Activated CD8-positive, alpha-beta memory T cell treated with anti-CD3 and anti-CD28 coated beads for 1 hour (primary cell): Measurements from ENCODE around the gene KMT2B.
"Not testable (repeated sequence)": the region's sequence is repeated elsewhere in the genome, so short reads cannot be mapped to it uniquely, and the experiment has no call there.

Source experiments
- DNase-seq, 2 donors: peaks; one replicate each; pipeline ENCODE4 v3.0.0-alpha.2; 2020; ENCODE audit warnings: low read depth in 1 of 2; ENCODE audit errors: extremely low read depth in 1 of 2

Gene KMT2B, protein sequence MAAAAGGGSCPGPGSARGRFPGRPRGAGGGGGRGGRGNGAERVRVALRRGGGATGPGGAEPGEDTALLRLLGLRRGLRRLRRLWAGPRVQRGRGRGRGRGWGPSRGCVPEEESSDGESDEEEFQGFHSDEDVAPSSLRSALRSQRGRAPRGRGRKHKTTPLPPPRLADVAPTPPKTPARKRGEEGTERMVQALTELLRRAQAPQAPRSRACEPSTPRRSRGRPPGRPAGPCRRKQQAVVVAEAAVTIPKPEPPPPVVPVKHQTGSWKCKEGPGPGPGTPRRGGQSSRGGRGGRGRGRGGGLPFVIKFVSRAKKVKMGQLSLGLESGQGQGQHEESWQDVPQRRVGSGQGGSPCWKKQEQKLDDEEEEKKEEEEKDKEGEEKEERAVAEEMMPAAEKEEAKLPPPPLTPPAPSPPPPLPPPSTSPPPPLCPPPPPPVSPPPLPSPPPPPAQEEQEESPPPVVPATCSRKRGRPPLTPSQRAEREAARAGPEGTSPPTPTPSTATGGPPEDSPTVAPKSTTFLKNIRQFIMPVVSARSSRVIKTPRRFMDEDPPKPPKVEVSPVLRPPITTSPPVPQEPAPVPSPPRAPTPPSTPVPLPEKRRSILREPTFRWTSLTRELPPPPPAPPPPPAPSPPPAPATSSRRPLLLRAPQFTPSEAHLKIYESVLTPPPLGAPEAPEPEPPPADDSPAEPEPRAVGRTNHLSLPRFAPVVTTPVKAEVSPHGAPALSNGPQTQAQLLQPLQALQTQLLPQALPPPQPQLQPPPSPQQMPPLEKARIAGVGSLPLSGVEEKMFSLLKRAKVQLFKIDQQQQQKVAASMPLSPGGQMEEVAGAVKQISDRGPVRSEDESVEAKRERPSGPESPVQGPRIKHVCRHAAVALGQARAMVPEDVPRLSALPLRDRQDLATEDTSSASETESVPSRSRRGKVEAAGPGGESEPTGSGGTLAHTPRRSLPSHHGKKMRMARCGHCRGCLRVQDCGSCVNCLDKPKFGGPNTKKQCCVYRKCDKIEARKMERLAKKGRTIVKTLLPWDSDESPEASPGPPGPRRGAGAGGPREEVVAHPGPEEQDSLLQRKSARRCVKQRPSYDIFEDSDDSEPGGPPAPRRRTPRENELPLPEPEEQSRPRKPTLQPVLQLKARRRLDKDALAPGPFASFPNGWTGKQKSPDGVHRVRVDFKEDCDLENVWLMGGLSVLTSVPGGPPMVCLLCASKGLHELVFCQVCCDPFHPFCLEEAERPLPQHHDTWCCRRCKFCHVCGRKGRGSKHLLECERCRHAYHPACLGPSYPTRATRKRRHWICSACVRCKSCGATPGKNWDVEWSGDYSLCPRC (N-terminal part only)

DNA sequence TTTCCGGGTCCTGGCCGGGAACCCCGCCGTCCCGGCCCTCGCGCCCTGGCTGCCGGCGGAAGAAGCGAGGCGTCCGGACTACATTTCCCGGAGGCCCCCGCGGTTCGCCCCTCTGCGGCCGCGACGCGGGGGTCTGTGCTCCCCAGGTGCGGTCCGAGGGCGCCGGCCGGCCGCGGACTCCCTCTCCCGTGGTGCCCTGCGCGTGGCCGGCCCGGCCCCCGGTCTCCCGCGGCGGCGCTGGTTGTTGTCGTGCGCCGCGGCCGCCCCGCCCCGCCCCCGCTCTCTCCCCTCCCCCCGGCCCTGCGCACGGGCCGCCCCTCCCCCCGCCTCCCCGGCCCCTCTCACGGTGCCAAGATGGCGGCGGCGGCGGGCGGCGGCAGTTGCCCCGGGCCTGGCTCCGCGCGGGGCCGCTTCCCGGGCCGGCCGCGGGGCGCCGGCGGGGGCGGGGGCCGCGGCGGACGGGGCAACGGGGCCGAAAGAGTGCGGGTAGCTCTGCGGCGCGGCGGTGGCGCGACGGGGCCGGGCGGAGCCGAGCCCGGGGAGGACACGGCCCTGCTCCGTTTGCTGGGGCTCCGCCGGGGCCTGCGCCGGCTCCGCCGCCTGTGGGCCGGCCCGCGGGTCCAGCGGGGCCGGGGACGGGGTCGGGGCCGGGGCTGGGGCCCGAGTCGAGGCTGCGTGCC is at the start of gene KMT2B:
KMT2B (plus strand) TSS at position 339 of the 680 bp plus-strand sequence; CDS start at position 355, 16 bp downstream.
- no peak for DNase-seq

DNA sequence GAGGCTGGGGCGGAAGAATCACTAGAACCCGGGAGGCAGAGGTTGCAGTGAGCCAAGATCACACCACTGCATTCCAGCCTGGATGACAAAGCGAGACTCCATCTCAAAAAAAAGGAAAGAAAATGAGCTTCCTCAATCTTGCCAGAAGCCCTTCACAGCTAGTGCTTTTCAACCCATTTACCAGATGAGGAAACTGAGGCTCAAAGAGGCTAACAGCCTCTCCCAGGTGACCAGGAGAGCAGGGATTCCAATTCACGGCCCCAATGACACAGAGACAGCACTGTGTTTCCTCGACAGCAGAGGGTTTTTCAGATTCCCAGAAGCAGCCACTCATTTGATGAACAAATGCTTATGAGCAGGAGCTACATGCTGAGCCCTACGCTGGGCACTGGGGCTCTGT is 48.2 kb upstream of the KMT2B start:
- no peak for DNase-seq

DNA sequence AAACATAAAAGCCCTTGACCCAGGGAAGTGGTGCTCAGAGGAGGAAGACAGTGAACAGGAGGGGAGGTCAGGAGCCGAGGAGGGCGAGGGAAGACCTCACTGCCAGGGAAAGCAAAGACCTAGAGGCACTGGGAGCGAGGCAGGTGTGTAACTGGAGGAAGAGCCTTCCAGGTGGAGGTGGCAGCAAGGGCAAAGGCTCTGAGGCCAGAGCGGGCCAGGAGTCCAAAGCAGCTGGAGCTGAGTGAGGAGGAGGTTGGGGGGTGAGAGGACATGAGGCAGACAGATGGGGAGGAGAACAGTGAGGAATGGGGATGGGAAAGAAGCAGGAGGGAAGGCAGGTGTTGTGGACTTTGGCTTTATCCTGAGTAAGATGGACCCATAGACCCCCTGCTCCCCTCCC is 47.8 kb upstream of the KMT2B start:
- DNase-seq = no peak

DNA sequence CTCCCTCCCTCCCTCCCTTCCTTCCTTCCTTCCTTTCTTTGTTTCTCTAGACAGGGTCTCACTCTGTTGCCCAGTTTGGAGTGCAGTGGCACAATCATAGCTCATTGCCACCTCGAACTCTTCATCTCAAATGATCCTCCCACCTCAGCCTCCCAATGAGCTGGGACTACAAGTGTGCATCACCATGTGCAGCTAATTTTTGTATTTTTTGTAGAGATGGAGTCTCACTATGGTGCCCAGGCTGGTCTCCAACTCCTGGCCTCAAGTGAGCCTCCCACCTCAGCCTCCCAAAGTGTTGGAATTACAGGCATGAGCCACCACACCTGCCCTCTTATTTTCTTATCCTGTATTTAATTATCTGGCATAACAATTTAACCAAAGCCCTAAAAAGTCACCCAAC is 47.1 kb upstream of the KMT2B start:
- no peak for DNase-seq

DNA sequence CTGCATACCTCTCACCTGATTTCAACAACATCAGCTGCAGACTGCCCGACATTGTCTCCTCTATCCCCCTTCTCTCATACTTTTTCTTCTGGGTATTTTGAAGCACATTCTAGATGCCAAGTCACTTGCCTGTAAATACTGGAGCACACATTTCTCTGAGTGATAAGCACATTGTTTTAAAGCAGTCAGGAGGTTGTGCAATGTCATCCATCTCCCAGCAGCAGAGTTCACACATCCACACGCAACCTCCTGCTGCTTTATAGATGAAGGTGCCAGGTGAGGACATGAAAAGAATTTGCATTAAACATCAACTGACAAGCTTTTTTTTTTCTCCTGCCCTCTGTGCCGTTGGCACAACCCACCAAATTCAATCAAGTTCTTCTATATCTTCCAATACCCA is 46.0 kb upstream of the KMT2B start:
- DNase-seq = no peak

DNA sequence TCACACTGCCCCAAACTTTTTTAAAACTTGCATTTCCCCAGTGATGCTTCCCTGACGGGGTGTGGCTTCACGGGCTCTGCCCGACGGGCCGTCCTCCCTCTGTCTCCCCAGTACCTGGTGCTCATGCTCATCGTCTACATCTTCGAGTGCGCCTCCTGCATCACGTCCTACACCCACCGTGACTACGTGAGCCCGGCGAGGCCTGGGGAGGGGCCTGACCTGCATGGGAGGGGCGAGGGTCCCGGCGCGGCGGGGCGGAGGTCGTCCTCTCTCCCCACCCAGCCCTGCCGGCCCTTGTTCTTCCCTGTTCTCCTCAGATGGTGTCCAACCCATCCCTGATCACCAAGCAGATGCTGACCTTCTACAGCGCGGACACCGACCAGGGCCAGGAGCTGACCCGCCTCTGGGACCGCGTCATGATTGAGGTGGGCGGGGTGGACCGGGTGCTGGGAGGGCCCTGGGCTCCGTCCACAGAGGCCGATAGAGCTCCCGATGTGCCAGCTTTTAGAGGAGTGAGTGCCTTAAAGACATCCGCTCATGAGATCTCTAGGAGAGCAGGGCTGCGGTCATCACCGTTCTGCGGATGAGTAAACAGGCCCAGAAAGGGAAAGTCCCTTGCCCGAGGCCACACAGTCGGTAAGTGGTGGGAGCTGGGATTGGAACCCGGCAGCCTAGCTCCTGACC is 44.5 kb upstream of the KMT2B start:
- DNase-seq = peak in 1 of 2 donors; percentile 17

DNA sequence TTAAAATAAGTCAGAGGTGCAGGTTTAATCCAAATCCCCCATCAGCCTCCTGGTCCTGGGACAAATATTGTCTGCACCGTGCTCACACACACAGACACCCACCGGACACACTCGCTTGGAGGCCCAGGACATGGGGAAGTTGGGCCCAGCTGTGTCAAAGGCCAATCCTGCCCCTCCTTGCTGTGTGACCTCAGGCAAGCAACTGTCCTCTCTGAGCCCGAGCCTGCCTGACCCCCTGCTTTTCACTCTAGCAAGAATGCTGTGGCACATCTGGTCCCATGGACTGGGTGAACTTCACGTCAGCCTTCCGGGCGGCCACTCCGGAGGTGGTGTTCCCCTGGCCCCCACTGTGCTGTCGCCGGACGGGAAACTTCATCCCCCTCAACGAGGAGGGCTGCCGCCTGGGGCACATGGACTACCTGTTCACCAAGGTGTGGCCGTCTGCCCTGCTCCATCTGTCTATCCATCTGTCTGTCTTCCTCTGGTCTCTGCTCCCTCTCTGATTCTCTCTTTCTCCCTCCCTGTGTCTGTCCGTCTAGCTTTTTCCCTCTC is 42.1 kb upstream of the KMT2B start:
- DNase-seq = no peak

DNA sequence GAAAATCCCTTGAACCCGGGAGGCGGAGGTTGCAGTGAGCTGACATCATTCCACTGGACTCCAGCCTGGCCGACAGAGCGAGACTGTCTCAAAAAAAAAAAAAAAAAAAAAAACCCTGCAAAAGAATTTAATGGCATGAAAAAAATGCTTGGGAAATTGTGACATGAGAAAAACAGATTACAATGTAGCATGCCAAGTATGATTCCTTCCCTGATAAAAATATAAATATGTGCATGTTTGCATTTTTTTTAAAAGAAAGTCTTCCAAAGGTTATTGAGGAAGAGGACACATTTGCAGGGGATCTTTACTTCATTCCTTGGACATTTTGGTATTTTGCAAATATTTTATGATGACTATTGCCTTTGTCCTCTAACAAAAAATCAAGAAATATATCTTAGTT is 28.0 kb upstream of the KMT2B start:
- no peak for DNase-seq

DNA sequence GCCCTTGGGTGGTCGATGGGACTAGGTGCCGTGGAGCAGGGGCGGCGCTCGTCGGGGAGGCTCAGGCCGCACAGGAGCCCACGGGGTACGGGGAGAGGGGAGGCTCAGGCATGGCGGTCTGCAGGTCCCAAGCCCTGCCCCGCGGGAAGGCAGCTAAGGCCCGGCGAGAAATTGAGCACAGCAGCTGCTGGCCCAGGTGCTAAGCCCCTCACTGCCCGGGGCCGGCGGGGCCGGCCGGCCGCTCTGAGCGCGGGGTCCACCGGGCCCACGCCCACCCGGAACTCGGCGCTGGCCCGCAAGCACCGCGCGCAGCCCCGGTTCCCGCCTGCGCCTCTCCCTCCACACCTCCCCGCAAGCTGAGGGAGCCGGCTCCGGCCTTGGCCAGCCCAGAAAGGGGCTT is 26.7 kb upstream of the KMT2B start:
- not testable (repeated sequence) for DNase-seq

DNA sequence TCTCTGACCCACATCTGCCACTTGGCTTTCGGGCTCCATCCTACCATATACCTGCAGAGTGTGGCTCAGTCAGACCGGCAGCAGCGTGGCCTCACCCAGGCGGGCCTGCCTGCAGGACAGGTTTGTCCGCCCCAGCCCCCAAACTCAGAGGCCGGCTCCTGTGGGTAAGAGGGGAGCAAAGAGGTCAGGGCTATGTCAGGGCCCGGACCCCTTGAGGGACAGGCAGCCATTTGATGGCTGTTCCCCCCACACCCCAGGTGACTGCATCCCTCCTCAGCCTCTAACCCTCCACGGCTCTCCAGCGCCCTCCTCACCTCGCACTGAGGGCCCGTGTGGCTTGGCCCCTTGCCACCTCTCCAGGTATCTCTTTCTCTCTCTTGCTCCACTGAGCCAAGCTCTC is 25.8 kb upstream of the KMT2B start:
- DNase-seq = no peak

DNA sequence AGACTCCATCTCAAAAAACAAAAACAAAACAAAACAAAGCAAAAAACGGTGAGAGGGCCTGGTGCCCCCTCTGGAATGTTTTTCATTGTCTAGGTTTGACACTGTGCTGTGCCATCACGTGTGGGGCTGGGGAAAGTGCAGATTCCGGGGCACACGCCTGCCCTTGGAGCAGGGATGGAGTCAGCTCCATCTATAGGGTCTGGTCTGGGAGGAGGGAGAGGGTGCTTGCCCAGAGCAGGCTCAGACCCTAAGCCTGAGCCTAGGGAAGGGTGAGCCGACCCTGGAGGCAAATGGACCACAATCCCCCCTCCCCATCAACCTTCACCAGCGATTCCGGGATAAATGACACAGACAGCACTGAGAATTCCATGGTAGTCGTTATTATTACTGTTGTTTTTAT is 24.4 kb upstream of the KMT2B start:
- no peak for DNase-seq

DNA sequence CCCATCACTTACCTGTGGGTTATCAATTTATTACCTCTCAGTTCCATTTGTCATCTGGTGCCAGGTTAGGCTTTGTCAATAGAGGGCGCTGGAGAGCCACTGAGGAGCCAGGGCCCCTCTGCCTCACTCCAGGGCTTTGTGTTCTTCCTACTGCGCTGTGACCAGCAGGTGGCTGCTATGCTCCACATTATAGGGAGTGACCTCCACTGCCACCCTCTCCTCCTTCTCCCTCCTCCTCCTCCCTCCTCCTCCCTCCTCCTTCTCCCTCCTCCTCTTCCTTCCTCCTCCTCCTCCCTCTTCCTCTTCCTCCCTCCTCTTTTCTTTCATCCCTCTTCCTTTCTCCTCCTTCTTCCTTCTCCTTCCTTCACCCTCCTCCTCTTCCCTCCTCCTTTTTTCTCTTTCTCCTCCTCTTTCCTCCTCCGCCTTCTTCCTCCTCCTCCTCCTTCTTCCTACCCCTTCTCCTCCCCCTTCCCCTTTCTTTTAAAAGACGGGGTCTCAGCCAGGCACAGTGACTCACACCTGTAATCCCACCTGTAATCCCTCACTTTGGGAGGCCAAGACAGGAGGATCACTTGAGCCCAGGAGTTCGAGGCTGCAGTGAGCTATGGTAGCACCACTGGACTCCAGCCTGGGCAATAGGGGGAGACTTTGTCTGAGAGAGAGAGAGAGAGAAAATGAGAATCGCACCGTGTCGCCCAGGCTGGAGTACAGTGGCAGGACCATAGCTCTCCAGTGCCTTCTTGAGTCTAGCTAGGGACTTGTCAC is 23.8 kb upstream of the KMT2B start:
- peak; percentile 80 to 85 for DNase-seq

DNA sequence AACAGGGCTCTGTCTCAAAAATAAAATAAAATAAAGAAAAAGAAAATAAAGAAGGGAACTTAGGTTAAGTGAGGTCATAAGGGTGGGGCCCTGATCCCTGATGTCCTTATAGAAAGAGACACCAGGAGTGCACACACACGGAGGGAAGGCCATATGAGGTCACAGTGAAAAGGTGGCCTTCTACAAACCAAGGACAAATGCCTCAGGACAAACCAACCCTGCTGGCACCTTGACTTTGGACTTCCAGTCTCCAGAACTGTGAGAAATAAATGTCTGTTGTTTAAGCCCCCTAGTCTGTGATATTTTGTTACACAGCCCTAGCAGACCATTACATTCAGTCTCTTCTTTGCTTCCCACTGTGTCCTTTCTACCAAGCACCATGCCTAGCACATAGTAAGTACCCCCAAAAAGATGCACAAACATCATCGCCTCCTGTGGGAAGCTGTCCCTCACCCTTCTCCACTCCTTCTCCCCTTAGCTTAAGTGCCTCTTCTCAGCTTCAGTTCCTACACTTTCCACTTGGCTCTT is 21.8 kb upstream of the KMT2B start:
- DNase-seq = no peak

DNA sequence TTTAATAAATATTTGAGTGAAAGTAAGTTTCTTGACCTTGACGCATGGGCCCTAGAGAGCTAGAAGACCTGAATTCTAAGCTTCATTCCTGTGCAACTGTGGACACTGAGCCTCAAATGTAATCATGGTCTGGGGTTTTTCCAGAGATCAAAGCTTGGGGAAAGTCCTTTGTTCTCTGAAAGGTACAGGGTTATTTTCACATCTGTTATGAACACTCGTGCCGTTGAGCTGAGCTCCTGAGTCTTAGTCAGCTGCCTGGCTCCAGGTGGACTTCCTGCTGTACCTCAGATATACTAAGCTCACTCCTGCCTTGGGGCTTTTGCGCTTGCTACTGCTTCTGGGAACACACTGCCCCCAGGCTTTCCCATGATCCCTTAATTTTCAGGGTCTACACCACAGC is 21.0 kb upstream of the KMT2B start:
- no peak for DNase-seq

DNA sequence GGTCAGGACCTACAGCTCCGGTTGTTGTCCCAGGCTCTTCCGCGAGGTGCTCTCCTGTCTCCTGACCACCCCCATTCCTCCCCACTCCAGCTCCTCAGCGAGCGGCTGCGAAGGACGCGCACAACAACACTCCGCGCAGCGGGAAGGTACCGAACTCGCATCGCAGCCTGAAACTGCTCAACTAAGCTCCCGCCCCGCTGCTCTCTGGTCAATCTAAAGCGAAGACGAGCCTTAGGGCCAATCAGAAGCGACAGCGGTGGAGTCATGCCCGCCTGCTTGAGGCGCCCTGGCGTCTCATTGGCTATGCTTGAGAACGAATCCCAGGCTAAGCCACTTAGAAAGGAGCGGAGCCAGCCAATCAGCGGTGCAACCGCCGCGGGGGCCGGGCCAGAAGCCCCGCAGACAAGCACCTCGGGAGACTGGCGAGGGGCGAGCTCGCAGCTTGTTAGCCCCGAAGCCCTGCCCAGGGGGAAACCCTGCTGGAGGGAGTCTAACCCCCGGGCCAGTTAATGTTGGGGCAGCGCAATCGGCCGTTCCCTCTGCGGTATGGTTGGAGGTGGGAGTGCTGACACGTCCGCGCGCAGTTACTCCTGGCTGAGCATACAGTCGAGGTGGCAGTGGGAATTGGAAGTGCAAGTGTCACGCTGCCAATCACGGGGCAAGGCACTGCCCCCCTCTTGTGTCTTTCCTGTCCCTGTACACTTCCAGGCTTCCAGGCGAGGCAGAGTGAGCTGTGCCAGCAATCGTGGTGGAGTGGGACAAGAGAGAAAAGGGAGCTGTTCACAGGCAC is 15.4 kb upstream of the KMT2B start:
- peak; percentile 85 to 86 for DNase-seq

DNA sequence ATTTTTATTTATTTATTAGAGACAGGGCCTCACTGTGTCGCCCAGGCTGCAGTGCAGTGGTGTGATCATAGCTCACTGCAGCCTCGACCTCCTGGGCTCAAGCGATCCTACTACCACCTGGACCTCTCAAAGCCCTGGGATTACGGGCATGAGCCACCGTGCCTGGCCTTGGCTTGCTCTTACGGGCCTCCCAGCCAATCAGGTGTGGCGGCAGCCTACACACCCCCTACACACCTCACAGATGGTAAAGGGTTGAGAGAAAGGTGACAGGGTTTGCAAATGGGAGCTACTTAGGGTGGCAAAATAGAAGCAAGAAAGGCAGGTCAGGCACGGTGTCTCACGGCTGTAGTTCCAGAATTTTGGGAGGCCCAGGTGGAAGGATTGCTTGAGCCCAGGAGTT is 14.5 kb upstream of the KMT2B start:
- no peak for DNase-seq

DNA sequence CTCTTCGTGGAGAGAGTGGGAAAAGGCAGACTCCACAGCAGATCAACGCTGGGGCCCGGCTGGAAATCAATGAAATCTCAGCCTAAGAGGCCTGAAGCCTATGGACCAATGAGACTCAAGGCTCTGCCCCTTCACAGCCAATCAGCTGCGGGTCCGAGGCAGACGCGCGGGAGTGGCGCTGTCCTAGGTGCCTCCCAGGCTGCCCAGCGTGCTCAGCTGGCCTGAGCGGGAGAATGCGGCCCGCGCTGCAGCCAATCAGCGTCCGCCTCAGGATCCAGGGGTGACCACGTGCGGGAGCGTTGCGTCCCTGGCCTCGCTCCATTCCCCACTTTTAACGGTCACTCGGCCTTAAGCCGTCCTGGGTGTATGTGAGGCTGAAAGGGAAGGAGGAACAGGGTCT is 13.6 kb upstream of the KMT2B start, which contains the start of gene ZBTB32:
ZBTB32 (plus strand) TSS at position 341 of the 400 bp plus-strand sequence. CDS start 10,069 bp downstream, outside the sequence.
- DNase-seq = no peak

DNA sequence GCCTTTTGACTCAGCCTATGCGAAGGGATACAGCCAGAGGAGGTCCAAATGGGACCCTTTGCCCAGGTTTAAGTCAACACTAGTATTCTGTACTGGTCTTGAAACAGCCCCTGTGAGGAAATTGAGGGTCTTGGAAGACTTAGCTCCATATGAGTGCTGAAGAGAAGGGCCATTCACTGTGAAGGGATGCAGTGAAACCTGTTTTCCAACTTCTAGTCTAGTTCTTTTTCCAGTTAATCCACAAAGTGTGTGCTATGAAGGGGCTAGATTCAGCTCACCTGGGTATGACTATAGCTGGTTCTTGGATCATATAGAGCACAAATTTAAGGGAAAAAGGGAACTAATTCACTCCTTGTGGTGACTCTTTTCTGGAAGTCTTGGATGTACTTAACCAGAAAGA is 9.4 kb upstream of the KMT2B start:
- DNase-seq = no peak
